GM23338 (cell line): ENCODE results near the gene PDE4D. TPM values are rescaled to one million over a fixed set of nuclear protein-coding genes. Genes with fewer than 3 reads are reported as not detected.
A peak's percentile ranks its signal among the peaks of the same experiment; 100 is the strongest.

Experiments used
- ATAC-seq: fragments of 200-7000 bp; cut with Tn5 transposase; 3 replicates; pipeline ENCODE4 v1.9.1; 2020
- DNase-seq: peaks from one replicate; pipeline ENCODE4 v3.0.0-alpha.2; 2015; ENCODE audit warnings: low spot score
- H2AFZ ChIP-seq: fragments of 200-600 bp; sonication (generic); 2 replicates; pipeline ENCODE4 v1.8.0; 2016; ENCODE audit warnings: antibody characterized with exemption, mild to moderate bottlenecking, moderate library complexity
- H3F3A ChIP-seq: fragments of 200-600 bp; sonication (generic); replicated peaks from 2 replicates; pipeline ENCODE4 v1.8.0; 2017; ENCODE audit warnings: antibody characterized with exemption, mixed run types, low read depth
- H3K27ac ChIP-seq: fragments of 200-600 bp; sonication (generic); 2 replicates; pipeline ENCODE4 v1.6.1; 2016; ENCODE audit warnings: low read depth
- H3K27me3 ChIP-seq: fragments of 200-600 bp; sonication (generic); 2 replicates; pipeline ENCODE4 v1.8.0; 2016; ENCODE audit warnings: mild to moderate bottlenecking, mixed run types, moderate library complexity; ENCODE audit not compliant: insufficient read depth
- H3K36me3 ChIP-seq: fragments of 200-600 bp; sonication (generic); 2 replicates; pipeline ENCODE4 v1.8.0; 2016; ENCODE audit warnings: mild to moderate bottlenecking; ENCODE audit not compliant: insufficient read depth
- H3K4me1 ChIP-seq: fragments of 200-600 bp; sonication (generic); 2 replicates; pipeline ENCODE4 v1.8.0; 2016; ENCODE audit warnings: mild to moderate bottlenecking, moderate library complexity; ENCODE audit not compliant: insufficient read depth
- H3K4me2 ChIP-seq: fragments of 200-600 bp; sonication (generic); 2 replicates; pipeline ENCODE4 v1.7.1; 2017; ENCODE audit warnings: mixed run types
- H3K4me3 ChIP-seq: fragments of 200-600 bp; sonication (generic); 2 replicates; pipeline ENCODE4 v1.6.1; 2016; ENCODE audit warnings: mixed run types
- H3K79me2 ChIP-seq: fragments of 200-600 bp; sonication (generic); replicated peaks from 2 replicates; pipeline ENCODE4 v1.8.0; 2017; ENCODE audit warnings: mild to moderate bottlenecking; ENCODE audit not compliant: insufficient read depth
- H3K9me2 ChIP-seq: fragments of 200-600 bp; sonication (generic); 2 replicates; pipeline ENCODE4 v1.8.0; 2017; ENCODE audit not compliant: insufficient read depth
- H4K20me1 ChIP-seq: fragments of 200-600 bp; sonication (generic); replicated peaks from 2 replicates; pipeline ENCODE4 v1.8.0; 2017; ENCODE audit warnings: mild to moderate bottlenecking; ENCODE audit not compliant: insufficient read depth
- H3K27ac Mint-ChIP-seq: 2 replicates; pipeline ENCODE4 v1.8.0; 2020; ENCODE audit warnings: inconsistent platforms, mild to moderate bottlenecking, moderate library complexity, mixed read lengths
- H3K27me3 Mint-ChIP-seq: 3 replicates; pipeline ENCODE4 v1.8.0; 2022; ENCODE audit warnings: low read depth, mild to moderate bottlenecking, moderate library complexity, mixed read lengths, inconsistent platforms; ENCODE audit not compliant: insufficient read depth, poor library complexity
- H3K36me3 Mint-ChIP-seq: 3 replicates; pipeline ENCODE4 v1.8.0; 2021; ENCODE audit warnings: low read depth, mild to moderate bottlenecking, inconsistent platforms, moderate library complexity, mixed read lengths
- H3K4me1 Mint-ChIP-seq: 3 replicates; pipeline ENCODE4 v1.8.0; 2020; ENCODE audit warnings: mild to moderate bottlenecking, inconsistent platforms, mixed read lengths
- H3K4me3 Mint-ChIP-seq: 3 replicates; pipeline ENCODE4 v1.8.0; 2021; ENCODE audit warnings: moderate library complexity, mild to moderate bottlenecking, inconsistent platforms, mixed read lengths
- H3K9me3 Mint-ChIP-seq: 3 replicates; pipeline ENCODE4 v1.8.0; 2020; ENCODE audit warnings: moderate library complexity, mild to moderate bottlenecking, inconsistent platforms, mixed read lengths
- CREB1 ChIP-seq: fragments of 250-450 bp; sonication (Bioruptor Pico); IDR thresholded peaks from 2 replicates; pipeline ENCODE4 v1.5.0; 2020; ENCODE audit warnings: low read depth, mild to moderate bottlenecking, moderate library complexity
- EZH2 ChIP-seq: fragments of 200-600 bp; sonication (generic); IDR thresholded peaks from one replicate; pipeline ENCODE4 v1.8.0; 2017; ENCODE audit warnings: antibody characterized with exemption, mild to moderate bottlenecking, low read depth; ENCODE audit not compliant: unreplicated experiment
- JUNB ChIP-seq: IDR thresholded peaks from one replicate; pipeline ENCODE4 v1.6.1; 2016; ENCODE audit warnings: antibody characterized with exemption; ENCODE audit not compliant: unreplicated experiment
- NANOG ChIP-seq: IDR thresholded peaks from 2 replicates; pipeline ENCODE4 v1.6.1; 2016; ENCODE audit warnings: antibody characterized with exemption, borderline replicate concordance
- POLR2AphosphoS5 ChIP-seq: IDR thresholded peaks from 2 replicates; pipeline ENCODE4 v1.6.1; 2016; ENCODE audit warnings: antibody characterized with exemption, low read depth
- ZNF114 ChIP-seq: fragments of 250-450 bp; sonication (Bioruptor Pico); IDR thresholded peaks from 2 replicates; pipeline ENCODE4 v1.5.0; 2020; ENCODE audit warnings: mild to moderate bottlenecking, moderate library complexity
- ZNF462 ChIP-seq: fragments of 250-450 bp; sonication (Bioruptor Pico); IDR thresholded peaks from 2 replicates; pipeline ENCODE4 v1.5.0; 2020; ENCODE audit warnings: mild to moderate bottlenecking, moderate library complexity
- polyA plus RNA-seq: library from polyadenylated mRNA; unstranded; fragments of >200 nt; fragmentation: Nextera tagmentation; extraction: Ambion mirVana; gene quantifications from 2 replicates; pipeline ENCODE4 v1.2.1, GENCODE V29; 2016
- total RNA-seq: library from RNA; depleted of rRNA; stranded (reverse); fragments of >200 nt; shearing (Covaris generic); gene quantifications from 2 replicates; pipeline ENCODE4 v1.2.3, GENCODE V29; 2014

The PDE4D gene
- total and polyA plus RNA-seq, 2 experiments from 2014 or later = 2.1 to 4.7 TPM

- TF ChIP-seq ZNF462 (CRISPR knock-in tag) (no peak), CREB1 (no peak)
These were observed 336.0 kb downstream of the PDE4D start (continued) for GRCh38 chr5:59557572-59557971.

- no peak overlapping the region for H2AFZ ChIP-seq
- H3K9me3 Mint-ChIP-seq = no peaks in the 10 kb centered on the region
- no peaks in the 10 kb centered on the region for H3K9me2 ChIP-seq
- TF ChIP-seq ZNF114 (no peak), JUNB (no peak), NANOG (no peak), ZNF462 (CRISPR knock-in tag) (0 out of 2 replicates have a peak, but pooled peaks have one; percentile 10), EZH2 (no peak), POLR2AphosphoS5 (no peak)
- ATAC-seq (peak; percentile 59), DNase-seq (no peak)
- no peak overlapping the region for H3K4me3 Mint-ChIP-seq
- H3K4me2 ChIP-seq = no peak overlapping the region
- H3K4me3 ChIP-seq = no peak overlapping the region
- H3K4me1 ChIP-seq = peaks cover 14% of the 10 kb centered on the region
- H3F3A ChIP-seq = no peaks in the 10 kb centered on the region
- H3K27ac Mint-ChIP-seq = no peak overlapping the region
- H3K79me2 ChIP-seq = no peaks in the 10 kb centered on the region
- no peaks in the 10 kb centered on the region for H3K36me3 Mint-ChIP-seq
- H4K20me1 ChIP-seq = no peaks in the 10 kb centered on the region
- H3K27ac ChIP-seq = no peak overlapping the region
- H3K4me1 Mint-ChIP-seq = peaks cover 15% of the 10 kb centered on the region
- H3K27me3 Mint-ChIP-seq = no peaks in the 10 kb centered on the region
- H3K36me3 ChIP-seq = no peaks in the 10 kb centered on the region
- no peaks in the 10 kb centered on the region for H3K27me3 ChIP-seq
These were observed 337.9 kb downstream of the PDE4D start for GRCh38 chr5:59555596-59555995.
